ENCODE data around the gene CYSLTR2.

CYSLTR2 gene

DNA sequence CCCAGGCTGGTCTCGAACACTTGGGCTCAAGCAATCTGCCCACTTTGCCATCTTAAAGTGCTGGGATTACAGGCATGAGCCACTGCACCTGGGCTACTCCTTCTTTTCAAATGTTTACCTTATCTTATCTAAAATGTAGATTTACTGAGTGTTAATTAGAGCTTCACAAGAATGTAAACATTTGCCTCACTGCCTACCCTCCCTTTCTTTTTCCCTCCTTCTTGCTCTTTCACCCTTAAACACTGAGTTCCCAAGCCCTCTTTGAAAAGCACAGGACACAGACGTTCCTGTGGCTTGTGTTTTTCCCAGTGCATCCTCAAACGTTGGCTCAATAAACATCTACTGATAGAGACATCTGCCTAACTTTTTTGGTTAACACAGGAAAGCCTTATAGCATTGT is 32.7 kb upstream of the CYSLTR2 start (continued):
- TF ChIP-seq, protein P1, sequence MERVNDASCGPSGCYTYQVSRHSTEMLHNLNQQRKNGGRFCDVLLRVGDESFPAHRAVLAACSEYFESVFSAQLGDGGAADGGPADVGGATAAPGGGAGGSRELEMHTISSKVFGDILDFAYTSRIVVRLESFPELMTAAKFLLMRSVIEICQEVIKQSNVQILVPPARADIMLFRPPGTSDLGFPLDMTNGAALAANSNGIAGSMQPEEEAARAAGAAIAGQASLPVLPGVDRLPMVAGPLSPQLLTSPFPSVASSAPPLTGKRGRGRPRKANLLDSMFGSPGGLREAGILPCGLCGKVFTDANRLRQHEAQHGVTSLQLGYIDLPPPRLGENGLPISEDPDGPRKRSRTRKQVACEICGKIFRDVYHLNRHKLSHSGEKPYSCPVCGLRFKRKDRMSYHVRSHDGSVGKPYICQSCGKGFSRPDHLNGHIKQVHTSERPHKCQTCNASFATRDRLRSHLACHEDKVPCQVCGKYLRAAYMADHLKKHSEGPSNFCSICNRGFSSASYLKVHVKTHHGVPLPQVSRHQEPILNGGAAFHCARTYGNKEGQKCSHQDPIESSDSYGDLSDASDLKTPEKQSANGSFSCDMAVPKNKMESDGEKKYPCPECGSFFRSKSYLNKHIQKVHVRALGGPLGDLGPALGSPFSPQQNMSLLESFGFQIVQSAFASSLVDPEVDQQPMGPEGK (CRISPR knock-in tag; IDR thresholded peaks at IDR 0.05; ENCODE audit: borderline replicate concordance), result no peak

DNA sequence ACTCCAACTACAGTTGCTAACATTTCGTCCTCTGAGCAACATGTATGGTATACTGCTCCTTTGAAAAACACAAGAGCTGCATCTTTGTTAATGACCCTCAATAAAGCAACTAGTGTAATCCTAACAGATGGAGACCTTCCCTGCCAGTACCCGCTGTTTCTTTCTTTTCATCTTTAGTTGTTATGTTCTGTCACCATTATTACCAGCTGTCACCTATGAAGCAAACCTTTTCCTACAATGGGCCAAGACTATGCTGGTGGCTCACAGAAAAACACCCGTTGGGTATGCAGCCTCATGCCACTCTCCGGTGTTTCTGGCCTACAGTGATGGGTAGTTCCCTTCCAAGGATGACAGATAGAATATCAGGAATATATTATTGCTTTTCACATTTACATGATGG is 29.7 kb upstream of the CYSLTR2 start:
- no peak for ATAC-seq
- TF ChIP-seq RARB (CRISPR knock-in tag; IDR thresholded peaks at IDR 0.05) (no peak), ZFP3 (CRISPR knock-in tag; IDR thresholded peaks at IDR 0.05) (no peak), ZC3H10 (CRISPR knock-in tag; IDR thresholded peaks at IDR 0.05) (no peak), ZNF8 (CRISPR knock-in tag; IDR thresholded peaks at IDR 0.05) (no peak), SNAI2 (CRISPR knock-in tag; IDR thresholded peaks at IDR 0.05) (no peak), TCF4 (CRISPR knock-in tag; IDR thresholded peaks at IDR 0.05; ENCODE audit: borderline replicate concordance) (no peak), ARNTL (CRISPR knock-in tag; IDR thresholded peaks at IDR 0.05; ENCODE audit: borderline replicate concordance, low read depth) (no peak), ZNF70 (CRISPR knock-in tag; IDR thresholded peaks at IDR 0.05) (no peak)
- TF ChIP-seq, protein P2, sequence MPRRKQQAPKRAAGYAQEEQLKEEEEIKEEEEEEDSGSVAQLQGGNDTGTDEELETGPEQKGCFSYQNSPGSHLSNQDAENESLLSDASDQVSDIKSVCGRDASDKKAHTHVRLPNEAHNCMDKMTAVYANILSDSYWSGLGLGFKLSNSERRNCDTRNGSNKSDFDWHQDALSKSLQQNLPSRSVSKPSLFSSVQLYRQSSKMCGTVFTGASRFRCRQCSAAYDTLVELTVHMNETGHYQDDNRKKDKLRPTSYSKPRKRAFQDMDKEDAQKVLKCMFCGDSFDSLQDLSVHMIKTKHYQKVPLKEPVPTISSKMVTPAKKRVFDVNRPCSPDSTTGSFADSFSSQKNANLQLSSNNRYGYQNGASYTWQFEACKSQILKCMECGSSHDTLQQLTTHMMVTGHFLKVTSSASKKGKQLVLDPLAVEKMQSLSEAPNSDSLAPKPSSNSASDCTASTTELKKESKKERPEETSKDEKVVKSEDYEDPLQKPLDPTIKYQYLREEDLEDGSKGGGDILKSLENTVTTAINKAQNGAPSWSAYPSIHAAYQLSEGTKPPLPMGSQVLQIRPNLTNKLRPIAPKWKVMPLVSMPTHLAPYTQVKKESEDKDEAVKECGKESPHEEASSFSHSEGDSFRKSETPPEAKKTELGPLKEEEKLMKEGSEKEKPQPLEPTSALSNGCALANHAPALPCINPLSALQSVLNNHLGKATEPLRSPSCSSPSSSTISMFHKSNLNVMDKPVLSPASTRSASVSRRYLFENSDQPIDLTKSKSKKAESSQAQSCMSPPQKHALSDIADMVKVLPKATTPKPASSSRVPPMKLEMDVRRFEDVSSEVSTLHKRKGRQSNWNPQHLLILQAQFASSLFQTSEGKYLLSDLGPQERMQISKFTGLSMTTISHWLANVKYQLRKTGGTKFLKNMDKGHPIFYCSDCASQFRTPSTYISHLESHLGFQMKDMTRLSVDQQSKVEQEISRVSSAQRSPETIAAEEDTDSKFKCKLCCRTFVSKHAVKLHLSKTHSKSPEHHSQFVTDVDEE (CRISPR knock-in tag; IDR thresholded peaks at IDR 0.05), result no peak
- TF ChIP-seq, protein P3, sequence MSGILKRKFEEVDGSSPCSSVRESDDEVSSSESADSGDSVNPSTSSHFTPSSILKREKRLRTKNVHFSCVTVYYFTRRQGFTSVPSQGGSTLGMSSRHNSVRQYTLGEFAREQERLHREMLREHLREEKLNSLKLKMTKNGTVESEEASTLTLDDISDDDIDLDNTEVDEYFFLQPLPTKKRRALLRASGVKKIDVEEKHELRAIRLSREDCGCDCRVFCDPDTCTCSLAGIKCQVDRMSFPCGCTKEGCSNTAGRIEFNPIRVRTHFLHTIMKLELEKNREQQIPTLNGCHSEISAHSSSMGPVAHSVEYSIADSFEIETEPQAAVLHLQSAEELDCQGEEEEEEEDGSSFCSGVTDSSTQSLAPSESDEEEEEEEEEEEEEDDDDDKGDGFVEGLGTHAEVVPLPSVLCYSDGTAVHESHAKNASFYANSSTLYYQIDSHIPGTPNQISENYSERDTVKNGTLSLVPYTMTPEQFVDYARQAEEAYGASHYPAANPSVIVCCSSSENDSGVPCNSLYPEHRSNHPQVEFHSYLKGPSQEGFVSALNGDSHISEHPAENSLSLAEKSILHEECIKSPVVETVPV (CRISPR knock-in tag; IDR thresholded peaks at IDR 0.05), result no peak
- TF ChIP-seq, protein P1 (CRISPR knock-in tag; IDR thresholded peaks at IDR 0.05; ENCODE audit: borderline replicate concordance), result no peak

DNA sequence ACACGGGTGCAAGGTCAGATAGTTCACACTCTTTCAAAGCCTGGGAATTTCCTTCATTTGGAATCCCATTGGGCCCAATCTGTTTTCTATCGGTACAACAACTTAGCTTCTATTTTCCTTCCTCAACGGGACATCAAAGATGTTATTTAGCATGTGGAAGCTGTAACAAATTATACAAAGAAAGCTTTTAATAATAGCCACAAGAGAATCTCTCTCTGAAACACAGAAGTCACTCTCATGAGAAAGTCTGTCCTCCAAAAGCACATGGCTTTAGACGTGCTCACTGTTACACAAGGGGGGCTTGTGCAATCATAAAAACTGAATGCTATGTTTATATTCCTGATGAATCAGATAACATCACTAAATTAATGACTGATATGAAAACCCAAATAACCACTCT is 28.9 kb upstream of the CYSLTR2 start:
- TF ChIP-seq BACH2 (CRISPR knock-in tag; IDR thresholded peaks at IDR 0.05; ENCODE audit: borderline replicate concordance), result no peak
- TF ChIP-seq ZC3H10 (CRISPR knock-in tag; IDR thresholded peaks at IDR 0.05), result no peak
- no peak for TF ChIP-seq ZFP30 (CRISPR knock-in tag; IDR thresholded peaks at IDR 0.05)
- no peak for TF ChIP-seq RARB (CRISPR knock-in tag; IDR thresholded peaks at IDR 0.05)
- no peak for TF ChIP-seq ZNF565 (CRISPR knock-in tag; conservative IDR thresholded peaks at IDR 0.05; ENCODE audit: low read depth)
- TF ChIP-seq, protein P4, sequence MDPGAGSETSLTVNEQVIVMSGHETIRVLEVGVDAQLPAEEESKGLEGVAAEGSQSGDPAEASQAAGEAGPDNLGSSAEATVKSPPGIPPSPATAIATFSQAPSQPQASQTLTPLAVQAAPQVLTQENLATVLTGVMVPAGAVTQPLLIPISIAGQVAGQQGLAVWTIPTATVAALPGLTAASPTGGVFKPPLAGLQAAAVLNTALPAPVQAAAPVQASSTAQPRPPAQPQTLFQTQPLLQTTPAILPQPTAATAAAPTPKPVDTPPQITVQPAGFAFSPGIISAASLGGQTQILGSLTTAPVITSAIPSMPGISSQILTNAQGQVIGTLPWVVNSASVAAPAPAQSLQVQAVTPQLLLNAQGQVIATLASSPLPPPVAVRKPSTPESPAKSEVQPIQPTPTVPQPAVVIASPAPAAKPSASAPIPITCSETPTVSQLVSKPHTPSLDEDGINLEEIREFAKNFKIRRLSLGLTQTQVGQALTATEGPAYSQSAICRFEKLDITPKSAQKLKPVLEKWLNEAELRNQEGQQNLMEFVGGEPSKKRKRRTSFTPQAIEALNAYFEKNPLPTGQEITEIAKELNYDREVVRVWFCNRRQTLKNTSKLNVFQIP (CRISPR knock-in tag; IDR thresholded peaks at IDR 0.05; ENCODE audit: borderline replicate concordance, low read depth), result no peak
- no peak for TF ChIP-seq ISL1 (CRISPR knock-in tag; IDR thresholded peaks at IDR 0.05)
- TF ChIP-seq ZNF8 (CRISPR knock-in tag; IDR thresholded peaks at IDR 0.05), result no peak
- TF ChIP-seq, protein P1 (CRISPR knock-in tag; IDR thresholded peaks at IDR 0.05; ENCODE audit: borderline replicate concordance), result no peak
- TF ChIP-seq TOX (CRISPR knock-in tag; IDR thresholded peaks at IDR 0.05; ENCODE audit: borderline replicate concordance), result no peak
- TF ChIP-seq ZFP3 (CRISPR knock-in tag; IDR thresholded peaks at IDR 0.05), result no peak
- TF ChIP-seq ZNF70 (CRISPR knock-in tag; IDR thresholded peaks at IDR 0.05), result no peak
- no peak for TF ChIP-seq OSR1 (CRISPR knock-in tag; IDR thresholded peaks at IDR 0.05)
- no peak for TF ChIP-seq GLIS3 (CRISPR knock-in tag; IDR thresholded peaks at IDR 0.05)
- no peak for TF ChIP-seq PPARA (CRISPR knock-in tag; IDR thresholded peaks at IDR 0.05; ENCODE audit: borderline replicate concordance)
- TF ChIP-seq SNAI2 (CRISPR knock-in tag; IDR thresholded peaks at IDR 0.05), result no peak
- TF ChIP-seq TCF4 (CRISPR knock-in tag; IDR thresholded peaks at IDR 0.05; ENCODE audit: borderline replicate concordance), result no peak
- TF ChIP-seq, protein P3 (CRISPR knock-in tag; IDR thresholded peaks at IDR 0.05), result no peak

More for the DNA sequence above, 28.9 kb upstream of the CYSLTR2 start:
- no peak for ATAC-seq
